K562 (cell line): ENCODE data around the gene IL36RN. TPM values are rescaled to one million over a fixed set of nuclear protein-coding genes. Genes with fewer than 3 reads are reported as not detected.

Source experiments
- CEBPG ChIP-seq, 3 experiments: fragments of 200-800 bp in 1 of 3; sonication (Bioruptor generic) in 1 of 3; sonication (generic) in 1 of 3; formaldehyde crosslinking in 1 of 3; IDR thresholded peaks in 2 of 3; conservative IDR thresholded peaks in 1 of 3; 2 replicates each; pipeline versions ENCODE4 v1.6.1 to v1.8.0; 2016 to 2022; ENCODE audit warnings: missing compliant biosample characterization in 2 of 3, missing genetic modification characterization in 2 of 3, mild to moderate bottlenecking in 1 of 3, missing genetic modification reagents in 1 of 3
- KDM1A ChIP-seq, 2 experiments: fragments of 450-650 bp; IDR thresholded peaks; 2 replicates each; pipeline ENCODE4 v1.6.1; 2016; ENCODE audit warnings: mild to moderate bottlenecking in 2 of 2
- KLF6 ChIP-seq: fragments of 250-450 bp; sonication (Bioruptor Pico); IDR thresholded peaks from 2 replicates; pipeline ENCODE4 v1.4.0; 2020; ENCODE audit warnings: mild to moderate bottlenecking, moderate library complexity, borderline replicate concordance
- SIX5 ChIP-seq, 2 experiments: IDR thresholded peaks; 2 replicates each; pipeline ENCODE4 v1.6.1; 2011; ENCODE audit warnings: low read length in 2 of 2, borderline replicate concordance in 1 of 2, low read depth in 1 of 2, mild to moderate bottlenecking in 1 of 2, moderate library complexity in 1 of 2; ENCODE audit not compliant: insufficient read depth in 1 of 2
- SRSF9 ChIP-seq: fragments of 200-400 bp; formaldehyde crosslinking; IDR thresholded peaks from 2 replicates; pipeline ENCODE4 v1.6.1; 2017; ENCODE audit warnings: low read depth, low read length, borderline replicate concordance
- polyA plus RNA-seq, 8 experiments: library from polyadenylated mRNA; depleted of rRNA in 4 of 8; stranded (reverse) in 5 of 8; unstranded in 3 of 8; fragments of >200 nt; fragmentation: Nextera tagmentation in 2 of 8; fragmentation: Illumina TruSeq in 1 of 8; extraction: Ambion mirVana in 2 of 8; extraction: Trizol in 1 of 8; gene quantifications; 2 replicates each; pipeline versions ENCODE4 v1.2.1 to v1.2.3, GENCODE V29; 2011 to 2014; ENCODE audit warnings: inconsistent platforms in 1 of 8, missing spikeins in 1 of 8
- total RNA-seq, 7 experiments: library from RNA; depleted of rRNA in 6 of 7; stranded (reverse); fragments of >200 nt in 6 of 7; fragmentation: Illumina TruSeq in 2 of 7; extraction: Trizol in 2 of 7; gene quantifications; 2 replicates each; pipeline versions ENCODE4 v1.2.1 to v1.2.3, GENCODE V29; 2011 to 2021; ENCODE audit warnings: low replicate concordance in 1 of 7
- TF ChIP-seq, protein P1 (sequence below): sonication (generic); formaldehyde crosslinking; IDR thresholded peaks from 2 replicates; pipeline ENCODE4 v1.8.0; 2022; ENCODE audit warnings: mild to moderate bottlenecking, missing genetic modification reagents
- TF ChIP-seq, protein P2 (sequence below), 2 experiments: fragments of 150-350 bp in 1 of 2; IDR thresholded peaks; 2 replicates each; pipeline ENCODE4 v1.6.1; 2012 to 2016; ENCODE audit warnings: low read depth in 2 of 2, low read length in 2 of 2, mild to moderate bottlenecking in 1 of 2, moderate library complexity in 1 of 2
- TF ChIP-seq, protein P3 (sequence below): fragments of 250-450 bp; sonication (Bioruptor Pico); IDR thresholded peaks from 2 replicates; pipeline ENCODE4 v1.5.0; 2021
- TF ChIP-seq, protein P4 (sequence below): sonication (generic); formaldehyde crosslinking; IDR thresholded peaks from 2 replicates; pipeline ENCODE4 v1.8.0; 2022; ENCODE audit warnings: mild to moderate bottlenecking, missing genetic modification reagents
- TF ChIP-seq, protein P5 (sequence below): sonication (generic); formaldehyde crosslinking; IDR thresholded peaks from 2 replicates; pipeline ENCODE4 v1.8.0; 2022; ENCODE audit warnings: mild to moderate bottlenecking, missing genetic modification reagents, borderline replicate concordance

IL36RN gene
- total and polyA plus RNA-seq, 9 of the 15 experiments (the other 6 are each of a cell fraction or from before 2014, with no cell fraction given): not detected

DNA sequence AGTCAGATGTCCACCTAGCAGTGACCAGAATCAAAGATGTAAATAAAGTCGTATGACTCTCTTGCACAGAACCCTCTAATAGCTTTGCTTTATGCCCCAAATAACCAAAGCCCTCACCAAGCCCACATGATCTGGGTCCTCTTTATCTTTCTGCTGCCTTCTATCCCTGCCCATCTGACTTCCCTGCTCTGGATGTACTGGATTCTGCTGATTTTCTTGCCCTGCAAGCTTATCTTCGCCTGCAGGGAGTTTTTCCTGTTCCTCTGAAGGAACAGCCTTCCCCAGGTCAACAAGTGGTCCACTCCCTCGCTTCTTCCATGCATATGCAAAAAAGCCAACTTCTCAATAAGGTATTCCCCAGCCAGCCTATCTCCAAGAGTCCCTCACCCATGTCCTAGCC lies 25.0 kb upstream of the IL36RN start (continued):
- TF ChIP-seq, protein P1, sequence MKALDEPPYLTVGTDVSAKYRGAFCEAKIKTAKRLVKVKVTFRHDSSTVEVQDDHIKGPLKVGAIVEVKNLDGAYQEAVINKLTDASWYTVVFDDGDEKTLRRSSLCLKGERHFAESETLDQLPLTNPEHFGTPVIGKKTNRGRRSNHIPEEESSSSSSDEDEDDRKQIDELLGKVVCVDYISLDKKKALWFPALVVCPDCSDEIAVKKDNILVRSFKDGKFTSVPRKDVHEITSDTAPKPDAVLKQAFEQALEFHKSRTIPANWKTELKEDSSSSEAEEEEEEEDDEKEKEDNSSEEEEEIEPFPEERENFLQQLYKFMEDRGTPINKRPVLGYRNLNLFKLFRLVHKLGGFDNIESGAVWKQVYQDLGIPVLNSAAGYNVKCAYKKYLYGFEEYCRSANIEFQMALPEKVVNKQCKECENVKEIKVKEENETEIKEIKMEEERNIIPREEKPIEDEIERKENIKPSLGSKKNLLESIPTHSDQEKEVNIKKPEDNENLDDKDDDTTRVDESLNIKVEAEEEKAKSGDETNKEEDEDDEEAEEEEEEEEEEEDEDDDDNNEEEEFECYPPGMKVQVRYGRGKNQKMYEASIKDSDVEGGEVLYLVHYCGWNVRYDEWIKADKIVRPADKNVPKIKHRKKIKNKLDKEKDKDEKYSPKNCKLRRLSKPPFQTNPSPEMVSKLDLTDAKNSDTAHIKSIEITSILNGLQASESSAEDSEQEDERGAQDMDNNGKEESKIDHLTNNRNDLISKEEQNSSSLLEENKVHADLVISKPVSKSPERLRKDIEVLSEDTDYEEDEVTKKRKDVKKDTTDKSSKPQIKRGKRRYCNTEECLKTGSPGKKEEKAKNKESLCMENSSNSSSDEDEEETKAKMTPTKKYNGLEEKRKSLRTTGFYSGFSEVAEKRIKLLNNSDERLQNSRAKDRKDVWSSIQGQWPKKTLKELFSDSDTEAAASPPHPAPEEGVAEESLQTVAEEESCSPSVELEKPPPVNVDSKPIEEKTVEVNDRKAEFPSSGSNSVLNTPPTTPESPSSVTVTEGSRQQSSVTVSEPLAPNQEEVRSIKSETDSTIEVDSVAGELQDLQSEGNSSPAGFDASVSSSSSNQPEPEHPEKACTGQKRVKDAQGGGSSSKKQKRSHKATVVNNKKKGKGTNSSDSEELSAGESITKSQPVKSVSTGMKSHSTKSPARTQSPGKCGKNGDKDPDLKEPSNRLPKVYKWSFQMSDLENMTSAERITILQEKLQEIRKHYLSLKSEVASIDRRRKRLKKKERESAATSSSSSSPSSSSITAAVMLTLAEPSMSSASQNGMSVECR (CRISPR knock-in tag): no peak
- TF ChIP-seq, protein P2, sequence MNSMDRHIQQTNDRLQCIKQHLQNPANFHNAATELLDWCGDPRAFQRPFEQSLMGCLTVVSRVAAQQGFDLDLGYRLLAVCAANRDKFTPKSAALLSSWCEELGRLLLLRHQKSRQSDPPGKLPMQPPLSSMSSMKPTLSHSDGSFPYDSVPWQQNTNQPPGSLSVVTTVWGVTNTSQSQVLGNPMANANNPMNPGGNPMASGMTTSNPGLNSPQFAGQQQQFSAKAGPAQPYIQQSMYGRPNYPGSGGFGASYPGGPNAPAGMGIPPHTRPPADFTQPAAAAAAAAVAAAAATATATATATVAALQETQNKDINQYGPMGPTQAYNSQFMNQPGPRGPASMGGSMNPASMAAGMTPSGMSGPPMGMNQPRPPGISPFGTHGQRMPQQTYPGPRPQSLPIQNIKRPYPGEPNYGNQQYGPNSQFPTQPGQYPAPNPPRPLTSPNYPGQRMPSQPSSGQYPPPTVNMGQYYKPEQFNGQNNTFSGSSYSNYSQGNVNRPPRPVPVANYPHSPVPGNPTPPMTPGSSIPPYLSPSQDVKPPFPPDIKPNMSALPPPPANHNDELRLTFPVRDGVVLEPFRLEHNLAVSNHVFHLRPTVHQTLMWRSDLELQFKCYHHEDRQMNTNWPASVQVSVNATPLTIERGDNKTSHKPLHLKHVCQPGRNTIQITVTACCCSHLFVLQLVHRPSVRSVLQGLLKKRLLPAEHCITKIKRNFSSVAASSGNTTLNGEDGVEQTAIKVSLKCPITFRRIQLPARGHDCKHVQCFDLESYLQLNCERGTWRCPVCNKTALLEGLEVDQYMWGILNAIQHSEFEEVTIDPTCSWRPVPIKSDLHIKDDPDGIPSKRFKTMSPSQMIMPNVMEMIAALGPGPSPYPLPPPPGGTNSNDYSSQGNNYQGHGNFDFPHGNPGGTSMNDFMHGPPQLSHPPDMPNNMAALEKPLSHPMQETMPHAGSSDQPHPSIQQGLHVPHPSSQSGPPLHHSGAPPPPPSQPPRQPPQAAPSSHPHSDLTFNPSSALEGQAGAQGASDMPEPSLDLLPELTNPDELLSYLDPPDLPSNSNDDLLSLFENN (IDR thresholded peaks at IDR 0.05; ENCODE audit: low read depth in 2 of 2, low read length in 2 of 2): peak in 1 of 2 experiments; percentile 45; a peak in 1 of 4 replicates
- TF ChIP-seq, protein P3, sequence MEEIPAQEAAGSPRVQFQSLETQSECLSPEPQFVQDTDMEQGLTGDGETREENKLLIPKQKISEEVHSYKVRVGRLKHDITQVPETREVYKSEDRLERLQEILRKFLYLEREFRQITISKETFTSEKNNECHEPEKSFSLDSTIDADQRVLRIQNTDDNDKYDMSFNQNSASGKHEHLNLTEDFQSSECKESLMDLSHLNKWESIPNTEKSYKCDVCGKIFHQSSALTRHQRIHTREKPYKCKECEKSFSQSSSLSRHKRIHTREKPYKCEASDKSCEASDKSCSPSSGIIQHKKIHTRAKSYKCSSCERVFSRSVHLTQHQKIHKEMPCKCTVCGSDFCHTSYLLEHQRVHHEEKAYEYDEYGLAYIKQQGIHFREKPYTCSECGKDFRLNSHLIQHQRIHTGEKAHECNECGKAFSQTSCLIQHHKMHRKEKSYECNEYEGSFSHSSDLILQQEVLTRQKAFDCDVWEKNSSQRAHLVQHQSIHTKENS (CRISPR knock-in tag): no peak
- TF ChIP-seq CEBPG (CRISPR knock-in tag; IDR thresholded peaks at IDR 0.05): no peak
- TF ChIP-seq CEBPG (tag; conservative IDR thresholded peaks at IDR 0.05 in 1 of 2, IDR thresholded peaks at IDR 0.05 in 1 of 2): no peak
- TF ChIP-seq SIX5 (IDR thresholded peaks at IDR 0.05; ENCODE audit: borderline replicate concordance in 1 of 2, insufficient read depth in 1 of 2, low read depth in 1 of 2, low read length in 2 of 2): no peak
- no peak for TF ChIP-seq SRSF9
- TF ChIP-seq, protein P4, sequence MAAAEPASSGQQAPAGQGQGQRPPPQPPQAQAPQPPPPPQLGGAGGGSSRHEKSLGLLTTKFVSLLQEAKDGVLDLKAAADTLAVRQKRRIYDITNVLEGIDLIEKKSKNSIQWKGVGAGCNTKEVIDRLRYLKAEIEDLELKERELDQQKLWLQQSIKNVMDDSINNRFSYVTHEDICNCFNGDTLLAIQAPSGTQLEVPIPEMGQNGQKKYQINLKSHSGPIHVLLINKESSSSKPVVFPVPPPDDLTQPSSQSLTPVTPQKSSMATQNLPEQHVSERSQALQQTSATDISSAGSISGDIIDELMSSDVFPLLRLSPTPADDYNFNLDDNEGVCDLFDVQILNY (CRISPR knock-in tag): no peak
- TF ChIP-seq, protein P5, sequence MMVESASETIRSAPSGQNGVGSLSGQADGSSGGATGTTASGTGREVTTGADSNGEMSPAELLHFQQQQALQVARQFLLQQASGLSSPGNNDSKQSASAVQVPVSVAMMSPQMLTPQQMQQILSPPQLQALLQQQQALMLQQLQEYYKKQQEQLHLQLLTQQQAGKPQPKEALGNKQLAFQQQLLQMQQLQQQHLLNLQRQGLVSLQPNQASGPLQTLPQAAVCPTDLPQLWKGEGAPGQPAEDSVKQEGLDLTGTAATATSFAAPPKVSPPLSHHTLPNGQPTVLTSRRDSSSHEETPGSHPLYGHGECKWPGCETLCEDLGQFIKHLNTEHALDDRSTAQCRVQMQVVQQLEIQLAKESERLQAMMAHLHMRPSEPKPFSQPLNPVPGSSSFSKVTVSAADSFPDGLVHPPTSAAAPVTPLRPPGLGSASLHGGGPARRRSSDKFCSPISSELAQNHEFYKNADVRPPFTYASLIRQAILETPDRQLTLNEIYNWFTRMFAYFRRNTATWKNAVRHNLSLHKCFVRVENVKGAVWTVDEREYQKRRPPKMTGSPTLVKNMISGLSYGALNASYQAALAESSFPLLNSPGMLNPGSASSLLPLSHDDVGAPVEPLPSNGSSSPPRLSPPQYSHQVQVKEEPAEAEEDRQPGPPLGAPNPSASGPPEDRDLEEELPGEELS: no peak
- TF ChIP-seq KDM1A (IDR thresholded peaks at IDR 0.05): peak; percentile 45 to 75; a peak in 1 of 4 replicates
- no peak for TF ChIP-seq KLF6 (CRISPR knock-in tag)
